ENCODE results near the gene MAML3.

The MAML3 gene

GRCh38 chr4:140090215-140090731, 63.7 kb downstream of the MAML3 start:
- Histone ChIP-seq H3K4me3 (replicated peaks; ENCODE audit: insufficient read depth, low read length) (no peak overlapping the region), H3K27me3 (ENCODE audit: insufficient read depth, poor library complexity, severe bottlenecking) (no peaks in the 10 kb centered on the region), H3K27ac (replicated peaks) (no peak overlapping the region)
- no peak for DNase-seq (ENCODE audit: low read depth in 1 of 2, low spot score in 1 of 2)
- TF ChIP-seq REST (IDR thresholded peaks at IDR 0.05; ENCODE audit: insufficient replicate concordance, low read depth) (no peak), GABPA (IDR thresholded peaks at IDR 0.05; ENCODE audit: low read depth) (no peak), POLR2AphosphoS5 (IDR thresholded peaks at IDR 0.05; ENCODE audit: low read depth) (no peak), CTCF (IDR thresholded peaks at IDR 0.05; ENCODE audit: insufficient read depth, low read length) (no peak), SPI1 (IDR thresholded peaks at IDR 0.05; ENCODE audit: borderline replicate concordance, low read depth) (no peak)

GRCh38 chr4:140089216-140089615, 64.8 kb downstream of the MAML3 start:
- no peak overlapping the region for H3K27ac ChIP-seq (replicated peaks)
- no peak for DNase-seq (ENCODE audit: low read depth in 1 of 2, low spot score in 1 of 2)
- H3K4me3 ChIP-seq (replicated peaks; ENCODE audit: insufficient read depth, low read length), result no peak overlapping the region
- TF ChIP-seq SPI1 (IDR thresholded peaks at IDR 0.05; ENCODE audit: borderline replicate concordance, low read depth) (no peak), GABPA (IDR thresholded peaks at IDR 0.05; ENCODE audit: low read depth) (no peak), REST (IDR thresholded peaks at IDR 0.05; ENCODE audit: insufficient replicate concordance, low read depth) (no peak), CTCF (IDR thresholded peaks at IDR 0.05; ENCODE audit: insufficient read depth, low read length) (no peak), POLR2AphosphoS5 (IDR thresholded peaks at IDR 0.05; ENCODE audit: low read depth) (no peak)
- no peaks in the 10 kb centered on the region for H3K27me3 ChIP-seq (ENCODE audit: insufficient read depth, poor library complexity, severe bottlenecking)

- Histone ChIP-seq H3K27me3 (ENCODE audit: insufficient read depth, poor library complexity, severe bottlenecking) (no peaks in the 10 kb centered on the region), H3K27ac (replicated peaks) (no peak overlapping the region), H3K4me3 (replicated peaks; ENCODE audit: insufficient read depth, low read length) (no peak overlapping the region)
- TF ChIP-seq REST (IDR thresholded peaks at IDR 0.05; ENCODE audit: insufficient replicate concordance, low read depth) (no peak), CTCF (IDR thresholded peaks at IDR 0.05; ENCODE audit: insufficient read depth, low read length) (no peak), SPI1 (IDR thresholded peaks at IDR 0.05; ENCODE audit: borderline replicate concordance, low read depth) (peak; percentile 58; the same call in 1 of the 2 replicates), POLR2AphosphoS5 (IDR thresholded peaks at IDR 0.05; ENCODE audit: low read depth) (no peak), GABPA (IDR thresholded peaks at IDR 0.05; ENCODE audit: low read depth) (no peak)
- DNase-seq (ENCODE audit: low read depth in 1 of 2, low spot score in 1 of 2), result peak in 1 of 2 experiments; percentile 32
These were observed 65.5 kb downstream of the MAML3 start for GRCh38 chr4:140088323-140088967.

Measured in HL-60 (cell line).